Calu3 (cell line): ENCODE data around the gene CTIF. TPM values are rescaled to one million over a fixed set of nuclear protein-coding genes. Genes with fewer than 3 reads are reported as not detected.

Experiments
- BruUV-seq: library from RNA; stranded (reverse); fragments of 400-500 nt; replicated peaks from 2 replicates; lab custom pipeline; 2021; lab: Mats Ljungman, UMichigan
- CTCF ChIA-PET: fragments of 300-600 bp; sonication (Branson Sonifier 250); formaldehyde crosslinking; loops from one replicate; lab custom pipeline; 2022; ENCODE audit warnings: antibody characterized with exemption; lab: Charles Lee
- DNase-seq: peaks from one replicate; pipeline ENCODE4 v3.0.0; 2022
- H3K27ac Mint-ChIP-seq: one replicate; pipeline ENCODE4 v1.8.0; 2022; ENCODE audit warnings: mixed read lengths; ENCODE audit not compliant: unreplicated experiment
- H3K27me3 Mint-ChIP-seq: one replicate; pipeline ENCODE4 v1.8.0; 2022; ENCODE audit warnings: mixed read lengths; ENCODE audit not compliant: unreplicated experiment
- H3K36me3 Mint-ChIP-seq: one replicate; pipeline ENCODE4 v1.8.0; 2022; ENCODE audit warnings: mild to moderate bottlenecking, moderate library complexity, mixed read lengths; ENCODE audit not compliant: insufficient read depth, unreplicated experiment
- H3K4me1 Mint-ChIP-seq: one replicate; pipeline ENCODE4 v1.8.0; 2022; ENCODE audit warnings: mild to moderate bottlenecking, low read depth, mixed read lengths; ENCODE audit not compliant: unreplicated experiment
- H3K4me3 Mint-ChIP-seq: one replicate; pipeline ENCODE4 v1.8.0; 2022; ENCODE audit warnings: mild to moderate bottlenecking, low read depth, moderate library complexity, mixed read lengths; ENCODE audit not compliant: unreplicated experiment
- H3K9me3 Mint-ChIP-seq: one replicate; pipeline ENCODE4 v1.8.0; 2022; ENCODE audit warnings: low read depth, mixed read lengths; ENCODE audit not compliant: unreplicated experiment
- intact Hi-C: fragments of 100-400 bp; cut with micrococcal nuclease; formaldehyde crosslinking; loops from one replicate; pipeline ENCODE4 v1.10.0; 2022; ENCODE audit not compliant: unreplicated experiment
- total RNA-seq: library from RNA; stranded (reverse); gene quantifications from 2 replicates; pipeline ENCODE4 v1.2.3, GENCODE V29; 2022
- TF ChIP-seq, protein P1 (sequence below): fragments of 200-600 bp; IDR thresholded peaks from one replicate; pipeline ENCODE4 v1.8.0; 2022; ENCODE audit warnings: antibody characterized with exemption; ENCODE audit not compliant: unreplicated experiment

The CTIF gene
- total RNA-seq, 1 experiment from 2014 or later: 40.8 TPM

DNA sequence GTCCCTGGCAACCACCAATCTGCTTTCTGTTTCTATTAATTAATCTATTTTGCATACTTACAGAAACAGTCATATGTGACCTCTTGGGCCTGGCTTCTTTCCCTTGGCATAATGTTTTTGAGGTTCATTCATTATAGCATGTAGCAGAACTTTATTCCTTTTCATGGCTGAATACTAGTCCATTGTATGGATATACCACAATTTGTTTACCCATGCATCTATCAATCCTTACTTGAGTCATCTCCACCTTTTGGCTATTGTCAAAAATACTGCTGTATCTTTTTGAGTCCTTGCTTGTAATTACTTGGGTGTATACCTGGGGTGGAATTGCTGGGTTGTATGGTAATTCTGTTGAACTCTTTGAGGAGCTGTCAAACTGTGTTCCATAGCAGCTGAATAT lies 126.8 kb downstream of the CTIF start:
- intact Hi-C loops: no loop called here
- BruUV-seq: no TSS peak
- no peaks in the 10 kb centered on the region for H3K27me3 Mint-ChIP-seq
- no peak overlapping the region for H3K27ac Mint-ChIP-seq
- H3K9me3 Mint-ChIP-seq: peaks cover 3% of the 10 kb centered on the region
- TF ChIP-seq, protein P1, sequence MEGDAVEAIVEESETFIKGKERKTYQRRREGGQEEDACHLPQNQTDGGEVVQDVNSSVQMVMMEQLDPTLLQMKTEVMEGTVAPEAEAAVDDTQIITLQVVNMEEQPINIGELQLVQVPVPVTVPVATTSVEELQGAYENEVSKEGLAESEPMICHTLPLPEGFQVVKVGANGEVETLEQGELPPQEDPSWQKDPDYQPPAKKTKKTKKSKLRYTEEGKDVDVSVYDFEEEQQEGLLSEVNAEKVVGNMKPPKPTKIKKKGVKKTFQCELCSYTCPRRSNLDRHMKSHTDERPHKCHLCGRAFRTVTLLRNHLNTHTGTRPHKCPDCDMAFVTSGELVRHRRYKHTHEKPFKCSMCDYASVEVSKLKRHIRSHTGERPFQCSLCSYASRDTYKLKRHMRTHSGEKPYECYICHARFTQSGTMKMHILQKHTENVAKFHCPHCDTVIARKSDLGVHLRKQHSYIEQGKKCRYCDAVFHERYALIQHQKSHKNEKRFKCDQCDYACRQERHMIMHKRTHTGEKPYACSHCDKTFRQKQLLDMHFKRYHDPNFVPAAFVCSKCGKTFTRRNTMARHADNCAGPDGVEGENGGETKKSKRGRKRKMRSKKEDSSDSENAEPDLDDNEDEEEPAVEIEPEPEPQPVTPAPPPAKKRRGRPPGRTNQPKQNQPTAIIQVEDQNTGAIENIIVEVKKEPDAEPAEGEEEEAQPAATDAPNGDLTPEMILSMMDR: no peak
- H3K36me3 Mint-ChIP-seq: peaks cover 6% of the 10 kb centered on the region
- DNase-seq: no peak
- CTCF ChIA-PET: no interaction called here
- peaks cover 44% of the 10 kb centered on the region for H3K4me1 Mint-ChIP-seq
- no peak overlapping the region for H3K4me3 Mint-ChIP-seq

DNA sequence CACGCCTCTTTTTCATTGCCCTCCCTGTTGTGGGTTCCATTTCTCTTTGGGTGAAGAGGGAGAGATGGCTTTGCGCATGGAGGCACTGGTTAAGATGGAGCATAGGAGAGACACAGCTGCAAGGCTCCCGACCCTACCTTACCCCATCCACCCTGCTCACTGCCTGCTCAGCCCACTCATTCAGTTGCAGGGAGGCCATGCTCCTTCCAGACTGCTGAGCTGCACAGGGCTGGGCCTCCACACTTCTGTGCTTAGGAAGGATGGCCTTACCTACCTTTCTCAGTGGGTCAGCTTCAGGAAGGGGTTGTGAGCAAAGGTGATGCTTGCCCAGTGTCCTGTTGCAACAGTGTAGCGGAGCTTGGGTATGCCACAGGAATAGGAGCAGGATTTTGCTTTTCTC lies 127.8 kb downstream of the CTIF start:
- intact Hi-C loops: no loop called here
- CTCF ChIA-PET: interaction anchor here (0.7 kb wide), 1 partner anchor 72 kb away, joined by 3 read pairs; no protein-coding TSS in a partner anchor
- peaks cover 6% of the 10 kb centered on the region for H3K9me3 Mint-ChIP-seq
- TF ChIP-seq, protein P1: no peak
- no peaks in the 10 kb centered on the region for H3K27me3 Mint-ChIP-seq
- no peak overlapping the region for H3K4me3 Mint-ChIP-seq
- no TSS peak for BruUV-seq
- H3K36me3 Mint-ChIP-seq: peaks cover 10% of the 10 kb centered on the region
- H3K4me1 Mint-ChIP-seq: peaks cover 34% of the 10 kb centered on the region
- no peak overlapping the region for H3K27ac Mint-ChIP-seq
- no peak for DNase-seq

DNA sequence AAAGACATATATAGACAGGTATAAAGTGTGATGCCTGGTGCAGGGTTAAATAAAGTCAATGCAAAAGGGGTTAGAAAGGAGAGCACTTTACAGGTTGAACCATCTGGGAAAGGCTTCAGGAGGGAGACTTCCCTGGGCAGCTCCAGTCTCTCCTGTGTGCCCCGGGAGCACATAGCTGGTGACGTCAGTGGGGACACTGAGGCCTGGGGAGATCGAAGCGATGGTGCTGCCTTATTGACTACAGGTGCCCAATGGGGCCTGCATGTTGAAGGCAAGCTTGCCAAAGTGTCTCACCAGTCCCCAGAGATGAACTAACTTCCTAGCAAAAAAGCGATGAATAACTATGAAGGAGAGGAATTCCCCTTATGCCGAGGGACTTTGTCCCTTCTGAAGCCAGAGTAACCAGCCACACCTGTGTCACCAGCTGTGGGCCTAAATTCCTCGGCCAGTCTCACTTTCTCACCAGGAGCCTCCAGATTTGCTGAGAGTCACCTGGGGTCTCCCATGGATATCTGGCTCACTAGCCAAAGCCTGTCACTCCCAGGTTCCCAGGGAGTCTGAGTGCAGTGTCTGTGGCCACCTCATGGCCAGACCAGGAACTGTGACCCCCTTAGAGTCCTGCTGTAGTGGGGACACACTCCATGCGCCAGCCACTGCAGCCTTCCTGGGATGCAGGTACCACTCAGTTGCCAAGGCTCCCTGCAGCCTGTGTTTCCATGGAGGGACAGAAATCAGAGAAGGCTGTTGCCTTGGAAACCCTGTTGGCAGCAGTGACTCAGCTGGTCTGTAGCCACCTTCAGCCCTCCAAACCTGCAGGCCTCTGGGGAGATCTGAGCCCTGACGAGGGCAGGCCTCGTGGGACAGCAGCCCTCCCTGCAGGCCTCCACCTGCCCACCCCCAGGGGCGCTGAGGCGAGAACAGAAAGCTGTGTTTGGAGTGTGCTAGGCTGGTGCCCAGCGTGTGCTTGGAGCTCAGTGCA lies 128.7 kb downstream of the CTIF start:
- H3K4me3 Mint-ChIP-seq: no peak overlapping the region
- H3K4me1 Mint-ChIP-seq: peaks cover 25% of the 10 kb centered on the region
- H3K36me3 Mint-ChIP-seq: peaks cover 4% of the 10 kb centered on the region

DNA sequence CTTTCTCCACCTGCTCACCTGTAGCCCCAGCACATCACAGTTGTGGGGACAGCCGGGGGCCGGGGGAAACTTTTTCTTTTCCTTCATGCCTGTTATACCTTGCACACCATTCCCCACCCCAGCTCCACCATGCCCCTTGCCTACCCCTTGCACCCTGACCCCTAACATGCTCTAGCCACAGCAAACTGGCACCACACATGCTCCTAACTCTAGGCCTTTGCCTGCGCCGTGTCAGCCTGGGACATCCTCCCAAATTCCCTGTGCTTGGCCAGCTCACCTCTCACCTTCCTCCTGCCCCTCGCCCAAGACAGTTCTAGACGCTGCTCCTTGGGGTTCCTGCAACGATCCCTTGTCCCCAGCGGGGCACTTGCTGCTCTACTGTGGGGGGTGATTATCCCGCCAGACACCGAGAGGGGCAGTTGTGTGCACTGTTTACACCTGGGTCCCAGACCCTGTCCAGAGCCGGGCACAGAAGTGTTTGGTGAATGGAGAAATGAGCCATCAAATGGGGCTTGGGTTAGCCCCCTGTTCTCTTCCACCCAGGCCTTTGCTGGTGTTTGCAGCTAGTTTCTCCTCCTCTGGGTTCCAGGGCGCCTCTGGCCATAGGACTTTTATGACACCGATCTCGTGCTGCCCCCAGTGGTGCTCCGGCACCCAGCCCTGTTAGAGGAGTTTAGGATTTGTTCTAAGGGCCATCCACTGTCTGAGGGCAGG lies 129.8 kb downstream of the CTIF start:
- no TSS peak for BruUV-seq
- CTCF ChIA-PET: interaction anchor here (1.4 kb wide), 1 partner anchor 193 kb away, joined by 3 read pairs; no protein-coding TSS in a partner anchor
- H3K9me3 Mint-ChIP-seq: peaks cover 8% of the 10 kb centered on the region
- intact Hi-C loops: no loop called here
- no peak overlapping the region for H3K4me3 Mint-ChIP-seq
- H3K4me1 Mint-ChIP-seq: peaks cover 14% of the 10 kb centered on the region
- no peaks in the 10 kb centered on the region for H3K27me3 Mint-ChIP-seq
- no peak overlapping the region for H3K27ac Mint-ChIP-seq
- TF ChIP-seq, protein P1: no peak
- no peak for DNase-seq
- H3K36me3 Mint-ChIP-seq: peaks cover 4% of the 10 kb centered on the region

More for the DNA sequence above, 128.7 kb downstream of the CTIF start:
- DNase-seq: peak; percentile 33
- no peak overlapping the region for H3K27ac Mint-ChIP-seq
- intact Hi-C loops: no loop called here
- CTCF ChIA-PET: interaction anchor here (1.4 kb wide), 1 partner anchor 192 kb away, joined by 3 read pairs; no protein-coding TSS in a partner anchor
- H3K27me3 Mint-ChIP-seq: no peaks in the 10 kb centered on the region
- TF ChIP-seq, protein P1: peak; percentile 66
- no TSS peak for BruUV-seq
- peaks cover 8% of the 10 kb centered on the region for H3K9me3 Mint-ChIP-seq
